ENCODE results near the gene ZBTB39.
"Not testable (repeated sequence)": the region's sequence is repeated elsewhere in the genome, so short reads cannot be mapped to it uniquely, and the experiment has no call there.

- not testable (repeated sequence) for TF ChIP-seq POLR2A, CTCF (IDR thresholded peaks at IDR 0.05)
Observed at GRCh38 chr12:56974224-56974623, 32.1 kb downstream of the ZBTB39 start.
